ENCODE measurements around the gene ZNF783.

The ZNF783 gene

GRCh38 chr7:149300620-149301285, 38.8 kb downstream of the ZNF783 start:
- no peak for TF ChIP-seq CTCF (IDR thresholded peaks at IDR 0.05; ENCODE audit: insufficient read depth, low read length, missing control alignments)
- ChIA-PET CTCF (interaction anchor here (4.2 kb wide), 1 partner anchor 10 kb away, joined by 20 read pairs; no protein-coding TSS in a partner anchor), POLR2A (no interaction called here)
- H3K4me3 ChIP-seq (ENCODE audit: low read depth, low read length), result no peak overlapping the region
- DNase-seq (ENCODE audit: low read depth, low spot score), result no peak

GRCh38 chr7:149302222-149302621, 40.2 kb downstream of the ZNF783 start:
- no peak overlapping the region for H3K4me3 ChIP-seq (ENCODE audit: low read depth, low read length)
- ChIA-PET POLR2A (no interaction called here), CTCF (no interaction called here)
- no peak for TF ChIP-seq CTCF (IDR thresholded peaks at IDR 0.05; ENCODE audit: insufficient read depth, low read length, missing control alignments)
- DNase-seq (ENCODE audit: low read depth, low spot score), result no peak

- ChIA-PET CTCF (no interaction called here), POLR2A (no interaction called here)
- TF ChIP-seq CTCF (IDR thresholded peaks at IDR 0.05; ENCODE audit: insufficient read depth, low read length, missing control alignments), result no peak
- no peak for DNase-seq (ENCODE audit: low read depth, low spot score)
- H3K4me3 ChIP-seq (ENCODE audit: low read depth, low read length), result no peak overlapping the region
Measured at GRCh38 chr7:149302865-149303264, 40.9 kb downstream of the ZNF783 start.

- ChIA-PET POLR2A (no interaction called here), CTCF (no interaction called here)
Measured at GRCh38 chr7:149304006-149304405, 42.0 kb downstream of the ZNF783 start.

GRCh38 chr7:149306854-149307253, 44.9 kb downstream of the ZNF783 start:
- CTCF ChIA-PET, result no interaction called here
- DNase-seq (ENCODE audit: low read depth, low spot score), result no peak
- H3K4me3 ChIP-seq (ENCODE audit: low read depth, low read length), result no peak overlapping the region
- no peak for TF ChIP-seq CTCF (IDR thresholded peaks at IDR 0.05; ENCODE audit: insufficient read depth, low read length, missing control alignments)
- POLR2A ChIA-PET, result no interaction called here

More at GRCh38 chr7:149304006-149304405, 42.0 kb downstream of the ZNF783 start:
- H3K4me3 ChIP-seq (ENCODE audit: low read depth, low read length), result no peak overlapping the region
- no peak for TF ChIP-seq CTCF (IDR thresholded peaks at IDR 0.05; ENCODE audit: insufficient read depth, low read length, missing control alignments)
- DNase-seq (ENCODE audit: low read depth, low spot score), result no peak

- no peak for TF ChIP-seq CTCF (IDR thresholded peaks at IDR 0.05; ENCODE audit: insufficient read depth, low read length, missing control alignments)
- H3K4me3 ChIP-seq (ENCODE audit: low read depth, low read length), result no peak overlapping the region
- ChIA-PET POLR2A (no interaction called here), CTCF (interaction anchor here (0.8 to 1.0 kb wide), 2 partner anchors 9 to 14 kb away, joined by 3 to 4 read pairs; no protein-coding TSS in a partner anchor)
- no peak for DNase-seq (ENCODE audit: low read depth, low spot score)
Measured at GRCh38 chr7:149307775-149308501, 45.9 kb downstream of the ZNF783 start.

Measured in AG04449 (cell line).